RCC 7860 (cell line): Measurements from ENCODE around the gene HNRNPUL1.
A peak's percentile ranks its signal among the peaks of the same experiment; 100 is the strongest.
"Not testable (repeated sequence)": the region's sequence is repeated elsewhere in the genome, so short reads cannot be mapped to it uniquely, and the experiment has no call there.

Experiments used
- DNase-seq: peaks from one replicate; pipeline ENCODE4 v3.0.0-alpha.2; 2015; ENCODE audit warnings: low spot score
- FAIRE-seq: peaks from 2 replicates; lab custom pipeline; 2012; peaks lifted over from hg19 to GRCh38; lab: Jason Lieb, UNC

HNRNPUL1 gene

GRCh38 chr19:41263850-41264580 lies at the start of gene HNRNPUL1:
HNRNPUL1 (plus strand) TSS chr19:41264372; CDS start chr19:41264504, 132 bp downstream.
- peak; percentile 98 for FAIRE-seq

GRCh38 chr19:41217741-41218140 lies 46.4 kb upstream of the HNRNPUL1 start:
- DNase-seq: no peak
- no peak for FAIRE-seq

More at GRCh38 chr19:41263850-41264580, at the start of gene HNRNPUL1:
- peak; percentile 100 for DNase-seq

GRCh38 chr19:41218249-41218614 lies 45.9 kb upstream of the HNRNPUL1 start:
- DNase-seq (no peak), FAIRE-seq (no peak)

- peak; percentile 44 for DNase-seq
- FAIRE-seq: no peak
Observed at GRCh38 chr19:41218615-41219507, 45.3 kb upstream of the HNRNPUL1 start, which contains the start of gene AXL. AXL (plus strand) TSS chr19:41219223; CDS start chr19:41219393, 170 bp downstream.

DNA sequence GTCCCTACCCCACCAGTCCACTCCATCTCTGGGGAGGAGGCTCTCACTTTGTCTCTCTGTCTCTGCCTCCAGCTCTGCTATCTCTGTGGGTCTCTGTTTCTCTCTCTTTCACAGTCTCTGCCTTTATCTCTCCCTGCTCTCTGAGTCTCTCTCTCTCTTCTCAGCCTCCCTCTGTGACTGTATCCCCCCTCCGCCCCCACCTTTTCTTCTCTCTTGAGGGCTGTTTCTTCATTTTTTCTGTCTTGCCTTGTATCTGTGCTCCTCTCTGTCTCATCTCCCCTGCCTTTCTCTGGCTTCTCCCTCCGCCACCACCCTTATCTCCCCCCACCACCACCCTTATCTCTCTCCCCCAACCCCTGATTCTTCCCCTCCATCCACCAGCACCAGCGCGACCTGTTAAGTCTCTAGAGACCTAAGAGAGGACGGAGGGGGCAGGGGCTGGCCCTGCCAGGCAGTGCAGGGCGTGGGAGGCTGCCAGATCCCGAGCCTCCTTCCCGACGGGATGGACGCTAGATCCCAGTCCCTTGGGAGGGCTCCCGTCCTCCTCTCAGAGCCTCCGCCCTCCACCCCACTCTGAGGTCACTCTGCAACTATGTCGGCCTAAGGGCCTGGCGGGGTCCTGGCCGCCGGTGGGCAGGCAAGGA lies 44.1 kb upstream of the HNRNPUL1 start:
- DNase-seq (peak; percentile 23), FAIRE-seq (no peak)

GRCh38 chr19:41220811-41221210 lies 43.4 kb upstream of the HNRNPUL1 start:
- no peak for FAIRE-seq

GRCh38 chr19:41221514-41222205 lies 42.5 kb upstream of the HNRNPUL1 start:
- DNase-seq (no peak), FAIRE-seq (no peak)

More at GRCh38 chr19:41220811-41221210, 43.4 kb upstream of the HNRNPUL1 start:
- DNase-seq: no peak

DNA sequence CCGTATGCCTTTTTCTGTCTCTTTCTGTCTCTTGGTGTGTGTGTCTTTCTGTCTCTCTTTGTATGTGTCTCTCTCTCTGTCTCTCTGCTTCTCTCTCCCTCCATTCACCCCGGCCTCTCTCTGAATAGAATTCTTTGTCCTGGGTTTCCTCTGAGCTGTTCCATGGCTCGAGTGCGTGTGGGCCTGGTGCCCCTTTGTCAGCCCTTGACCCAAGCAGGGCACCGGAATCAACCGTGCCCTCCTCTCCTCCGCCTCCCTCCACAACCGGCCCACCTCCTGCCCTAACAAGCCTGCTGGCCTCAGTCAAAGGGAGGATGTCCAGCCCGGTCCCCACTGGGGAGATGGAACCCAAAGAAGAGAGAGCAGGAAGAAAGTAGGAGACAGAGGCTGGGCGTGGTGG lies 41.9 kb upstream of the HNRNPUL1 start:
- FAIRE-seq (no peak), DNase-seq (no peak)

DNA sequence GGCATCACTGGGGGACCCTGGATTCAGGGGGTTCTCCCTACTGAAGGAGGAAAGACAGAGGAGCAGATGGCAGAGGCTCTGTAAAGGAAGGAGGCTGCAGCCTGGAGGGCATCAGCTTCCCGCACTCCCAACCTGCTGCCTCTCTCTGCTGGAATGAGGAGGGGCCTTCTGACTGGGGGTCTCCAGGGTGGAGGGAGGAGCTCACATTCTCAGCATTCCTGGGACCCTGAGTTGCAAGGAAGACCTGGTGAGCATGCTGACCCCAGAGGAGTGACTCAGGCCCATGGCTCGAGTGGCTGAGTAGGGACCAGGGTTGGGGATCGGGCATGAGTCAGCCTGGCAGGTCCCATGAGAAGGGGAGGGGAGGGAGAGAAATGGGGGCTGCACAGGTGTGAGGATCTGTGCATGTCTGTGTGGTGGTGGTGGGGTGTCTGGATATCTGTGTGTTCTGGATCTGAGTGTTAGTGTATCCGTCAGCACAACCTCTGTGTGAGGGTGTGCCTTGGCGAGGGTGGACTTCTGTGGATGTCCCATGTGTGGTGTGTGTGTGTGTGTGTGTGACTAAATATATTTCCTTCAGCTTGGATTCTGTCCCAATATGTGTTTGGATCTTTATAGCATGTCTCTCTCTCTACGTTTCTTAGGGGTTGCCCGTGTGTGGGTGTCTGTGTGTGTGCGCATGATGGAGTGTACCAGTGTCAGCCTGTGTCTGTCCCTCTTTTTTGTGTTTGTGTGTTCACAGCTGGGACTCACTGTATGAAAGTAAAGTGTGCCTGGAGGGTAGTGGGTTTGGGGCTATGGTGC lies 40.5 kb upstream of the HNRNPUL1 start:
- DNase-seq (peak; percentile 93), FAIRE-seq (peak; percentile 80)

DNA sequence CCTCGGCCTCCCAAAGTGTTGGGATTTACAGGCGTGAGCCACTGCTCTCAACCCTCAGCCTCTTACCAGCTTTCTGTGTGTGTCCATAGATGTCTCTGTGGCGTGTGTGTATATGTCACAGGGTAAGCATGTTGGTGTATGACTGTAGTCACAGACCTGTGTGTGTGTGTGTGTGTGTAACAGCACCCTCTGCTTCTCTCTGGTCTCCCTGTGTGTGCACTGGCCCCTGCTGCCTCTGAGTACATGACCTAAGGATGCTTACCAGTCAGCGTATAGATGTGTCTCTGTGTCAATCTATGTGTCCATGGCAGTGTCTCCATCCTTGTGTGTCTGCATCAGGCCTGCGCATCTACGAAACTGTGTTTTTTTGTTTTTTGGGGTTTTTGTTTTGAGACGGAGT lies 39.5 kb upstream of the HNRNPUL1 start:
- DNase-seq (no peak), FAIRE-seq (no peak)

GRCh38 chr19:41225238-41226052 lies 38.7 kb upstream of the HNRNPUL1 start:
- DNase-seq: peak; percentile 99
- FAIRE-seq: peak; percentile 89

DNA sequence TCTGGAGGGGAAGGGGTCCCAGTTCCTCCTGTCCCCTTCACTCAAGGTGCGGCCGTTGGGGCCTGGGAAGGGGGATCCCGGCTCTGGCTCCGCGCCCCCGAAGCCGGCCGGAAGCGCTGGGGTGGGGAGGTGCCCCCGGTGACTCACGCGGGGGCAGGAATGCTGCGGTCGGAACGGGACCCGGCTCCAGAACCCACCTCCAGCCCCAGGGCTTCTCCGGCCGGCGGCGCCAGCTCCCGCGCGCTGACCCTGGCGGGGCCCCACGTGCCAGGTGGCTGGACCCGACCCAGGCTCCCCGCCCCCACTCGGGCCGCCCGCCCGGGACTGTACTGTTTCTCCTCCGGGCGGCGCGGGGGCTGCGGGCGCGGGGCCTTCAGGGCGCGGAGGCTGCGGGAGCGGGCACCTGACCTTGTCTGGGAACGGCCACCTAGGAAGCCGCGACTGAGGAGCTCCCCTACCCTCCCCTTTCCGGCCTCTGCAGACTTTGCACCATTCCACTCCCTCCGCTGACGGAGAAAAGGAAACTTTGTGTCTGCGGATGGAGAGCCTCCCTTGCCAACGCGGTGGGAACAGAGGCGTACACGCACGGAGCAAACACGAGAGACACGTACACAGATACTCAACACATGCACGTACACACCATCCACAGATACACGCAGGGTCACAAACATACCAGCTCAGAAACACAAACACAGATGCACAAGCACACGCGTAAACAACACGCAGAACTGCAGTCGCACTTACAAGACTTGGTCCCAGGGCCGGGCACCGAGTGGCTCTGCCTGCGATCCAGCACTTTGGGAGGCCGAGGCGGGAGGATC lies 37.9 kb upstream of the HNRNPUL1 start:
- FAIRE-seq (no peak), DNase-seq (peak; percentile 85)

- FAIRE-seq (no peak), DNase-seq (no peak)
Observed at GRCh38 chr19:41226874-41227390, 37.2 kb upstream of the HNRNPUL1 start.

DNA sequence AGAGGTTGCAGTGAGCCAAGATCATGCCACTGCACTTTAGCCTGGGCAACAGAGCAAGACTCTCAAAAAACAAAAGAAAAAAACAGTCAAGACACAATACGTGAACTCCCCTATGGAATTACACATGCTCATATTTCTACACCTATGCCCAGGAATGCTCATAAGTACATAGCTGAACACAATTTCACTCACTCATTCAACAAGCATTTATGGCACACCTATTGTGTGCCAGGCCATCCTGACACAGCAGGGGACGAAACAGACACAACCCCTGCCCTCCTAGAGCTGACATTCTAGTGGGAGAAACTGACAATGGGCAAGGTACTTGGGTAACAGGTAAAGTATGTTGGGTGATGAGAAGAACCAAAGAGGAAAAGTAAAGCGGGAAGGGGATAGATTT lies 35.7 kb upstream of the HNRNPUL1 start:
- no peak for DNase-seq
- no peak for FAIRE-seq

DNA sequence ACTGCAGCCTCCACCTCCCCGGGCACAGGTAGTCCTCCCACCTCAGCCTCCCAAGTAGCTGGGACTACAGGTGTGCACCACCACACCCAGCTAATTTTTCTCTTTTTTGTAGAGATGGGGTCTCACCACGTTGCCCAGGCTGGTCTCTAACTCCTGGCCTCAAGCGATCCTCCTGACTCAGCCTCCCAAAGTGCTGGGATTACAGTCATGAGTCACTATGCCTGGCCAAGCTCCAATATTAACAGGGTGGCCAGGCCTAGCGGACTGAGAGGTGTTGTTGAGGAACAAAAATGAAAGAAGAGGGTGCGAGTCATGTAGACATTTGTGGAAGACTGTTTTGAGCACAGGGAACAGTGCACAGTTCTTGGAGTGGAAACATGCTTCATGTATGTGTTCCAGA lies 34.8 kb upstream of the HNRNPUL1 start:
- DNase-seq: peak; percentile 65
- FAIRE-seq: not testable (repeated sequence)

DNA sequence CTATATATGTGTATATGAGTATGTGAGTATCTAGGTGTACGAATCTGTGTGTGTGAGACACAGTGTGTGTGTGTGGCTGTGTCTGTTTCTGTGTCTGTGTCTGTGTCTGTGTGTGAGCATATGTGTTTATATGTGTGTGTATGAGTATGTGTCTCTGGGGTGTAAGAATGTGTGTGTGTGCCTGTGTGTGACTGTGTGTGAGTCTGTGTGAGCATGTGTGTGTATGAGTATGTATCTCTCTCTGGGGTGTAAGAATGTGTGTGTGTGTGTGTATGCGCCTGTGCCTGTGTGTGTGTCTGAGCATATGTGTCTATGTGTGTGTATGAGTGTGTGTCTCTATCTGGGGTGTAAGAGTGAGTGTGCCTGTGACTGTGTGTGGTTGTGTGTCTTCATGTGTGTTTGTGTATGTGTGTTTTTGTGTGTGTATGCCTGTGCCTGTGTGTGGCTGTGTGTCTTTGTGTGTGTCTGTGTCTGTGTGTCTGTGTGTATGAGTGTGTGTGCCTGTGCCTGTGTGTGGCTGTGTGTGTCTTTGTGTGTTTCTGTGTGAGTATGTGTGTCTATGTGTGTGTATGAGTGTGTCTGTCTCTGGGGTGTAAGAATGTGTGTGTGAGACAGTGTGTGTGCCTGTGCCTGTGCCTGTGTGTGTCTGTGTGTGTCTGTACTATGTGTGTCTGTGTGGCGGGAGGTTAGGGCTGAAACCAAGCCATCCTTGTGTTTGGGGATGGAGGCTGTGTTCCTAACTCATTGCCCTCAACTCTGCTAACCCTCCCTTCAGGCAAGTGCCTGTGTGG lies 33.9 kb upstream of the HNRNPUL1 start:
- FAIRE-seq (no peak), DNase-seq (no peak)

DNA sequence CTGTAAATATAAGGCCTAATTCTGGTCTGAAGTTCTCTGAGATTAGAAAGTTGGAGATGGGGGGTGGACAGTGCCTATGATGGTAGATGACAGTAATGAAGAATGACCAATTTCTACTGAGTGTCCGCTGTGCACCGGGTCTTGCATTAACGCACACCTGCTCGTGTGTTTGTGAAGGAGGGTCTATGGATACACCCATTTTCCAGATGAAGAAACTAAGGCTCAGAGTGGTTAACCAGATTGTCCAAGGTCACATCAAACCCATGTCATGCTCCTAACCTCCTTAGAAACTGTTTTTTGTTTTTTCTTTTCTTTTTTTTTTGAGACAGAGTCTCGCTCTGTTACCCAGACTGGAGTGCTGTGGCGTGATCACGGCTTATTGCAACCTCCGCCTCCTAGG lies 31.5 kb upstream of the HNRNPUL1 start:
- FAIRE-seq (no peak), DNase-seq (no peak)
